BJ (cell line): ENCODE data around the gene KRTAP5-6. TPM values are rescaled to one million over a fixed set of nuclear protein-coding genes. Genes with fewer than 3 reads are reported as not detected.

Experiments used
- CTCF ChIA-PET: fragments of 350-600 bp; formaldehyde crosslinking; extraction: SDS; loops from one replicate; lab custom pipeline; 2021; ENCODE audit warnings: antibody characterized with exemption, inconsistent platforms; lab: Yijun Ruan, JAX
- POLR2A ChIA-PET: fragments of 300-600 bp; sonication (Branson Sonifier 250); formaldehyde crosslinking; extraction: SDS; loops from one replicate; lab custom pipeline; 2021; ENCODE audit warnings: antibody characterized with exemption; lab: Charles Lee
- DNase-seq: peaks from one replicate; pipeline ENCODE4 v3.0.0-alpha.2; 2011; ENCODE audit warnings: low read depth
- H3K27me3 ChIP-seq: 2 replicates; pipeline ENCODE4 v1.6.0; 2011; ENCODE audit warnings: low read length; ENCODE audit not compliant: control insufficient read depth, insufficient read depth
- H3K36me3 ChIP-seq: 2 replicates; pipeline ENCODE4 v1.5.1; 2011; ENCODE audit warnings: low read length; ENCODE audit not compliant: control insufficient read depth, insufficient read depth
- H3K4me3 ChIP-seq: 2 replicates; pipeline ENCODE4 v1.5.1; 2011; ENCODE audit warnings: low read depth, mild to moderate bottlenecking, control low read depth, low read length
- CTCF ChIP-seq: IDR thresholded peaks from 2 replicates; pipeline ENCODE4 v1.5.1; 2011; ENCODE audit warnings: low read depth, mild to moderate bottlenecking, control low read depth, inconsistent platforms, low read length, moderate library complexity; ENCODE audit not compliant: insufficient read depth
- polyA plus RNA-seq: library from polyadenylated mRNA; depleted of rRNA; stranded (reverse); fragments of >200 nt; gene quantifications from 2 replicates; pipeline ENCODE4 v1.2.3, GENCODE V29; 2011; rRNA removed

KRTAP5-6 gene
- polyA plus RNA-seq, 1 experiment: not detected

- DNase-seq: no peak
- TF ChIP-seq CTCF: no peak
- ChIA-PET CTCF (interaction anchor here (1.4 to 2.3 kb wide), 2 partner anchors 51 to 87 kb away, joined by 5 to 14 read pairs; no protein-coding TSS in a partner anchor), POLR2A (no interaction called here)
- Histone ChIP-seq H3K36me3 (no peaks in the 10 kb centered on the region), H3K4me3 (no peak overlapping the region), H3K27me3 (peaks cover 7% of the 10 kb centered on the region)
Measured at GRCh38 chr11:1744891-1745700, 48.1 kb downstream of the KRTAP5-6 start.

DNA sequence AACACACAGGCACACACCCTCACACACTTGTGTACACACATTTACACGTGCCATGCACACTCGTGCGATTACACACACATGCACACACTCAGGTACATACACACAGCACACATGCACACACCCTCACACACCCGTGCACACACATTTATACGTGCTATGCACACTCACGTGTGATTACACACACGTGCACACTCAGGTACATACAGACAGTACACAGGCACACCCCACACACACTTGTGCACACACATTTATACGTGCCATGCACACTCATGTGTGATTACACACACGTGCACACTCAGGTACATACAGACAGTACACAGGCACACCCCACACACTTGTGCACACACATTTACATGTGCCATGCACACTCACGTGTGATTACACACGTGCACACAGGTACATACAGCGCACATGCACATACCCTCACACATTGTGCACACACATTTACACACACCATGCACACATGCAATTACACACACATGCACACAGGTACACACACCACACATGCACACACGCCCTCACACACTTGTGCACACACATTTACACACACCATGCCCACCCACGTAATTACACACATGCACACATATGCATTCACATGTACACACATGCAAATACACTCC lies 48.8 kb downstream of the KRTAP5-6 start:
- CTCF ChIA-PET: interaction anchor here (1.4 to 2.3 kb wide), 2 partner anchors 52 to 86 kb away, joined by 5 to 14 read pairs; no protein-coding TSS in a partner anchor
- no peak for TF ChIP-seq CTCF
- Histone ChIP-seq H3K36me3 (no peaks in the 10 kb centered on the region), H3K27me3 (peaks cover 7% of the 10 kb centered on the region), H3K4me3 (no peak overlapping the region)
- POLR2A ChIA-PET: no interaction called here
- DNase-seq: no peak

GRCh38 chr11:1746511-1746931 lies 49.5 kb downstream of the KRTAP5-6 start:
- DNase-seq: no peak
- no peaks in the 10 kb centered on the region for H3K36me3 ChIP-seq
- ChIA-PET POLR2A (no interaction called here), CTCF (no interaction called here)
- TF ChIP-seq CTCF: no peak
- H3K27me3 ChIP-seq: peaks cover 7% of the 10 kb centered on the region
- no peak overlapping the region for H3K4me3 ChIP-seq

GRCh38 chr11:1746956-1747752 lies 50.2 kb downstream of the KRTAP5-6 start:
- H3K4me3 ChIP-seq: no peak overlapping the region
- H3K36me3 ChIP-seq: no peaks in the 10 kb centered on the region; the same call in 1 of the 2 replicates
- CTCF ChIA-PET: no interaction called here
- POLR2A ChIA-PET: no interaction called here
- no peak for TF ChIP-seq CTCF
- DNase-seq: no peak
- peaks cover 7% of the 10 kb centered on the region for H3K27me3 ChIP-seq

Other genes starting within 250 kb of the KRTAP5-6 start
- 36.0 and 61.3 TPM in 2 replicates for gene MOB2, start 210.4 kb upstream of the KRTAP5-6 start, polyA plus RNA-seq
- 1.9 and 3.4 TPM in 2 replicates for gene DUSP8, start 124.9 kb upstream of the KRTAP5-6 start, polyA plus RNA-seq
- not detected in 2 replicates for gene KRTAP5-1, start 111.9 kb upstream of the KRTAP5-6 start, polyA plus RNA-seq
- not detected in 2 replicates for gene KRTAP5-2, start 98.9 kb upstream of the KRTAP5-6 start, polyA plus RNA-seq
- gene KRTAP5-3, start 88.7 kb upstream of the KRTAP5-6 start, polyA plus RNA-seq: not detected in 2 replicates
- gene KRTAP5-4, start 75.1 kb upstream of the KRTAP5-6 start, polyA plus RNA-seq: not detected in 2 replicates
- gene KRTAP5-5, start 67.4 kb upstream of the KRTAP5-6 start, polyA plus RNA-seq: not detected in 2 replicates
- gene IFITM10, start 53.4 kb downstream of the KRTAP5-6 start, polyA plus RNA-seq: 0.06 and 0.22 TPM in 2 replicates
- gene CTSD, start 66.7 kb downstream of the KRTAP5-6 start, polyA plus RNA-seq: 89.9 and 206 TPM in 2 replicates
- not detected in 2 replicates for gene SYT8, start 137.8 kb downstream of the KRTAP5-6 start, polyA plus RNA-seq
- not detected in 2 replicates for gene TNNI2, start 141.8 kb downstream of the KRTAP5-6 start, polyA plus RNA-seq
- gene LSP1, start 155.9 kb downstream of the KRTAP5-6 start, polyA plus RNA-seq: not detected in 2 replicates
- gene PRR33, start 194.7 kb downstream of the KRTAP5-6 start, polyA plus RNA-seq: not detected in 2 replicates
- gene TNNT3, start 222.5 kb downstream of the KRTAP5-6 start, polyA plus RNA-seq: not detected in 2 replicates